K562 (cell line): ENCODE data around the gene MGAT4B. TPM values are rescaled to one million over a fixed set of nuclear protein-coding genes. Genes with fewer than 3 reads are reported as not detected.

Source experiments
- CBFA2T2 ChIP-seq: fragments of 450-650 bp; conservative IDR thresholded peaks from 2 replicates; pipeline ENCODE4 v1.6.1; 2017; ENCODE audit warnings: mild to moderate bottlenecking
- EP400 ChIP-seq: fragments of 450-650 bp; IDR thresholded peaks from 2 replicates; pipeline ENCODE4 v1.6.1; 2017; ENCODE audit warnings: antibody characterized with exemption, mild to moderate bottlenecking, moderate library complexity
- EWSR1 ChIP-seq: fragments of 450-650 bp; IDR thresholded peaks from 2 replicates; pipeline ENCODE4 v1.6.1; 2018; ENCODE audit warnings: borderline replicate concordance, mild to moderate bottlenecking, low read depth, moderate library complexity; ENCODE audit not compliant: partially characterized antibody
- FOXJ3 ChIP-seq: sonication (generic); formaldehyde crosslinking; IDR thresholded peaks from 2 replicates; pipeline ENCODE4 v1.4.0; 2020; ENCODE audit warnings: mild to moderate bottlenecking, missing genetic modification reagents
- GATA2 ChIP-seq: sonication (generic); formaldehyde crosslinking; IDR thresholded peaks from 2 replicates; pipeline ENCODE4 v1.4.0; 2020; ENCODE audit warnings: mild to moderate bottlenecking, missing genetic modification reagents
- HDAC2 ChIP-seq: fragments of 450-650 bp; IDR thresholded peaks from 2 replicates; pipeline ENCODE4 v1.6.1; 2016; ENCODE audit warnings: mild to moderate bottlenecking
- ILF3 ChIP-seq: fragments of 450-650 bp; IDR thresholded peaks from 2 replicates; pipeline ENCODE4 v1.6.1; 2018; ENCODE audit warnings: antibody characterized with exemption, mild to moderate bottlenecking, moderate library complexity, borderline replicate concordance
- MAZ ChIP-seq, 2 experiments: fragments of 450-650 bp in 1 of 2; sonication (generic) in 1 of 2; formaldehyde crosslinking; IDR thresholded peaks in 1 of 2; conservative IDR thresholded peaks in 1 of 2; 2 replicates each; pipeline versions ENCODE4 v1.4.0 to v1.5.0; 2020; ENCODE audit warnings: mild to moderate bottlenecking in 1 of 2, missing genetic modification reagents in 1 of 2
- MCM5 ChIP-seq: fragments of 450-650 bp; IDR thresholded peaks from 2 replicates; pipeline ENCODE4 v1.6.1; 2016; ENCODE audit warnings: low read depth
- MYNN ChIP-seq, 2 experiments: sonication (generic); formaldehyde crosslinking in 1 of 2; IDR thresholded peaks; 2 replicates each; pipeline versions ENCODE4 v1.5.0 to v1.6.1; 2016 to 2020; ENCODE audit warnings: antibody characterized with exemption in 1 of 2, missing genetic modification reagents in 1 of 2
- OTX1 ChIP-seq: fragments of 450-650 bp; formaldehyde crosslinking; IDR thresholded peaks from 2 replicates; pipeline ENCODE4 v1.4.0; 2022; ENCODE audit warnings: mild to moderate bottlenecking
- PCBP1 ChIP-seq: fragments of 200-400 bp; formaldehyde crosslinking; IDR thresholded peaks from 2 replicates; pipeline ENCODE4 v1.6.1; 2018; ENCODE audit warnings: mild to moderate bottlenecking, low read depth, low read length; ENCODE audit not compliant: poor library complexity, severe bottlenecking
- PTRF ChIP-seq: fragments of 450-650 bp; IDR thresholded peaks from 2 replicates; pipeline ENCODE4 v1.6.1; 2016; ENCODE audit warnings: mild to moderate bottlenecking, missing genetic modification characterization, missing compliant biosample characterization
- RFX7 ChIP-seq: fragments of 250-450 bp; sonication (Bioruptor Pico); IDR thresholded peaks from 2 replicates; pipeline ENCODE4 v1.5.1; 2021; ENCODE audit warnings: mild to moderate bottlenecking
- ZC3H4 ChIP-seq: sonication (generic); formaldehyde crosslinking; IDR thresholded peaks from 2 replicates; pipeline ENCODE4 v1.9.0; 2021; ENCODE audit warnings: missing genetic modification reagents, borderline replicate concordance
- ZNF3 ChIP-seq: fragments of 250-450 bp; sonication (Bioruptor Pico); IDR thresholded peaks from 2 replicates; pipeline ENCODE4 v1.5.0; 2021; ENCODE audit warnings: mild to moderate bottlenecking, moderate library complexity
- ZNF408 ChIP-seq: fragments of 250-450 bp; sonication (Bioruptor Pico); IDR thresholded peaks from 2 replicates; pipeline ENCODE4 v1.4.0; 2020; ENCODE audit warnings: low read depth, mild to moderate bottlenecking, moderate library complexity
- ZNF445 ChIP-seq: fragments of 250-450 bp; sonication (Bioruptor Pico); IDR thresholded peaks from 2 replicates; pipeline ENCODE4 v1.4.0; 2020; ENCODE audit warnings: low read depth, mild to moderate bottlenecking, moderate library complexity
- ZNF583 ChIP-seq: fragments of 250-450 bp; sonication (Bioruptor Pico); IDR thresholded peaks from 2 replicates; pipeline ENCODE4 v1.4.0; 2020
- ZNF586 ChIP-seq: fragments of 450-650 bp; formaldehyde crosslinking; conservative IDR thresholded peaks from 2 replicates; pipeline ENCODE4 v1.4.0; 2020; ENCODE audit warnings: mild to moderate bottlenecking, moderate library complexity
- ZNF696 ChIP-seq: fragments of 250-450 bp; sonication (Bioruptor Pico); conservative IDR thresholded peaks from 2 replicates; pipeline ENCODE4 v1.4.0; 2020; ENCODE audit warnings: mild to moderate bottlenecking, moderate library complexity
- polyA plus RNA-seq, 8 experiments: library from polyadenylated mRNA; depleted of rRNA in 4 of 8; stranded (reverse) in 5 of 8; unstranded in 3 of 8; fragments of >200 nt; fragmentation: Nextera tagmentation in 2 of 8; fragmentation: Illumina TruSeq in 1 of 8; extraction: Ambion mirVana in 2 of 8; extraction: Trizol in 1 of 8; gene quantifications; 2 replicates each; pipeline versions ENCODE4 v1.2.1 to v1.2.3, GENCODE V29; 2011 to 2014; ENCODE audit warnings: inconsistent platforms in 1 of 8, missing spikeins in 1 of 8
- total RNA-seq, 7 experiments: library from RNA; depleted of rRNA in 6 of 7; stranded (reverse); fragments of >200 nt in 6 of 7; fragmentation: Illumina TruSeq in 2 of 7; extraction: Trizol in 2 of 7; gene quantifications; 2 replicates each; pipeline versions ENCODE4 v1.2.1 to v1.2.3, GENCODE V29; 2011 to 2021; ENCODE audit warnings: low replicate concordance in 1 of 7
- TF ChIP-seq, protein P1 (sequence below): fragments of 200-800 bp; sonication (Bioruptor generic); IDR thresholded peaks from 2 replicates; pipeline ENCODE4 v1.6.1; 2017; ENCODE audit warnings: missing genetic modification characterization, missing compliant biosample characterization
- TF ChIP-seq, protein P2 (sequence below): fragments of 450-650 bp; formaldehyde crosslinking; conservative IDR thresholded peaks from 2 replicates; pipeline ENCODE4 v1.4.0; 2022; ENCODE audit warnings: mild to moderate bottlenecking, missing genetic modification characterization
- TF ChIP-seq, protein P3 (sequence below): sonication (generic); formaldehyde crosslinking; IDR thresholded peaks from 2 replicates; pipeline ENCODE4 v1.8.1; 2023; ENCODE audit warnings: mild to moderate bottlenecking, missing genetic modification reagents, moderate library complexity

The MGAT4B gene
- total and polyA plus RNA-seq, 9 of the 15 experiments (the other 6 are each of a cell fraction or from before 2014, with no cell fraction given): 0.34 to 133 (median 75.4) TPM

DNA sequence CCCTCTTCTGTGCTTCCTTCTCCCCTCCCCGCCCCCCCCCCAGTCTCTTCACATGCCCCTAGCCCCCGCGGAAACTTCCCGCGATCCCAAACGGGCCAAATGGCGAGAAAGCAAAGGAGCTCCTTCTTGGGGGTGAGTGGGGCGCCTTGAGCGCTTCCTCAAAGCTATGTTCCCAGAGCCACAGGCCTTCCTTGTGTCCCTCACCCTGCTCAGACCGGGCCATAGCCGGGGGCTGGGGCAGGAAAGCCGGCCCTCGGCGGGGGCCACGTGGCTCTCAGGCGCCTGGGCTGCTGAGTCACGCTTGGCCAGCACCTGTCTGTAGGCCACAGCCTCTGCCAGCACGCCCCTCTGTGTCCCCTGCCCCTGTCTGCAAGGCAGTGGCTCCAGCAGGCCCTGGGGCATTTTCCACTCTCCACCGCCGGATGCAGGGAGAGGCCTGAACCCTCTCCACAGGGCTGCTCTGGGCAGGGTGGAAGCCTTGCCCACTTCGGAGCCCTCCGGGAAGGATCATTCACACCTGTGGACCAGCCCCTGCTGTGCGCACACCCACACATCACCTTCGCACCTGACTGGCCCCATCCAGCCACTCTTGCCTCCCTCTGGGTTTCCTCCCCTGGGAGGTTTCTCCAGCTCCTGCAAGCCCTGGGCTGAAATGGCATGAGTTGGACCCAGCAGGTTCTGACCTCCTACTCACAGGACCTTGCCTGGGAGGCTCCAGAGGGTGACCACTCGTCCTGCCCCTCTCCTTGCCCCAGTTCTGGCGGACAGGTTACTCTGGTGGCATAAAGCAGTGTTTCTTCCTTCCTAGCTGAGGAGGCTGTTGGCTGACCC lies 12.8 kb upstream of the MGAT4B start (continued):
- TF ChIP-seq GATA2 (0 out of 2 replicates have a peak, but pooled peaks have one; percentile 13), HDAC2 (peak; percentile 18; the same call in 1 of the 2 replicates), PTRF (peak; percentile 30; the same call in 1 of the 2 replicates), MCM5 (no peak), MAZ (CRISPR knock-in tag; conservative IDR thresholded peaks at IDR 0.05 in 1 of 2, IDR thresholded peaks at IDR 0.05 in 1 of 2) (peak in 1 of 2 experiments; percentile 76; a peak in 3 of 4 replicates), ZNF445 (CRISPR knock-in tag) (0 out of 2 replicates have a peak, but pooled peaks have one; percentile 61), PCBP1 (peak; percentile 75), ZNF408 (CRISPR knock-in tag) (no peak), ZNF696 (no peak), MYNN (IDR thresholded peaks at IDR 0.05) (peak; percentile 57; the same call in 1 of the 2 replicates), MYNN (CRISPR knock-in tag; IDR thresholded peaks at IDR 0.05) (no peak), EP400 (peak; percentile 89), CBFA2T2 (no peak), ZNF583 (CRISPR knock-in tag) (peak; percentile 98), FOXJ3 (CRISPR knock-in tag) (no peak), OTX1 (CRISPR knock-in tag) (peak; percentile 92; the same call in 1 of the 2 replicates), ZNF586 (CRISPR knock-in tag) (peak; percentile 72; the same call in 1 of the 2 replicates), ZC3H4 (CRISPR knock-in tag) (no peak; the same call in 1 of the 2 replicates), ZNF3 (CRISPR knock-in tag) (no peak), EWSR1 (no peak), ILF3 (no peak), RFX7 (CRISPR knock-in tag) (no peak)
- TF ChIP-seq, protein P1, sequence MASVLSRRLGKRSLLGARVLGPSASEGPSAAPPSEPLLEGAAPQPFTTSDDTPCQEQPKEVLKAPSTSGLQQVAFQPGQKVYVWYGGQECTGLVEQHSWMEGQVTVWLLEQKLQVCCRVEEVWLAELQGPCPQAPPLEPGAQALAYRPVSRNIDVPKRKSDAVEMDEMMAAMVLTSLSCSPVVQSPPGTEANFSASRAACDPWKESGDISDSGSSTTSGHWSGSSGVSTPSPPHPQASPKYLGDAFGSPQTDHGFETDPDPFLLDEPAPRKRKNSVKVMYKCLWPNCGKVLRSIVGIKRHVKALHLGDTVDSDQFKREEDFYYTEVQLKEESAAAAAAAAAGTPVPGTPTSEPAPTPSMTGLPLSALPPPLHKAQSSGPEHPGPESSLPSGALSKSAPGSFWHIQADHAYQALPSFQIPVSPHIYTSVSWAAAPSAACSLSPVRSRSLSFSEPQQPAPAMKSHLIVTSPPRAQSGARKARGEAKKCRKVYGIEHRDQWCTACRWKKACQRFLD (CRISPR knock-in tag): peak; percentile 95
- TF ChIP-seq, protein P2, sequence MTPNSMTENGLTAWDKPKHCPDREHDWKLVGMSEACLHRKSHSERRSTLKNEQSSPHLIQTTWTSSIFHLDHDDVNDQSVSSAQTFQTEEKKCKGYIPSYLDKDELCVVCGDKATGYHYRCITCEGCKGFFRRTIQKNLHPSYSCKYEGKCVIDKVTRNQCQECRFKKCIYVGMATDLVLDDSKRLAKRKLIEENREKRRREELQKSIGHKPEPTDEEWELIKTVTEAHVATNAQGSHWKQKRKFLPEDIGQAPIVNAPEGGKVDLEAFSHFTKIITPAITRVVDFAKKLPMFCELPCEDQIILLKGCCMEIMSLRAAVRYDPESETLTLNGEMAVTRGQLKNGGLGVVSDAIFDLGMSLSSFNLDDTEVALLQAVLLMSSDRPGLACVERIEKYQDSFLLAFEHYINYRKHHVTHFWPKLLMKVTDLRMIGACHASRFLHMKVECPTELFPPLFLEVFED (CRISPR knock-in tag): peak; percentile 87
- TF ChIP-seq, protein P3, sequence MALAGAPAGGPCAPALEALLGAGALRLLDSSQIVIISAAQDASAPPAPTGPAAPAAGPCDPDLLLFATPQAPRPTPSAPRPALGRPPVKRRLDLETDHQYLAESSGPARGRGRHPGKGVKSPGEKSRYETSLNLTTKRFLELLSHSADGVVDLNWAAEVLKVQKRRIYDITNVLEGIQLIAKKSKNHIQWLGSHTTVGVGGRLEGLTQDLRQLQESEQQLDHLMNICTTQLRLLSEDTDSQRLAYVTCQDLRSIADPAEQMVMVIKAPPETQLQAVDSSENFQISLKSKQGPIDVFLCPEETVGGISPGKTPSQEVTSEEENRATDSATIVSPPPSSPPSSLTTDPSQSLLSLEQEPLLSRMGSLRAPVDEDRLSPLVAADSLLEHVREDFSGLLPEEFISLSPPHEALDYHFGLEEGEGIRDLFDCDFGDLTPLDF: no peak
